ENCODE measurements around the gene HHAT.

Gene HHAT

GRCh38 chr1:210620867-210621488 lies 292.3 kb downstream of the HHAT start:
- Histone ChIP-seq H3K9me2 (replicated peaks; ENCODE audit: insufficient read depth, low read length) (no peaks in the 10 kb centered on the region), H3K9ac (ENCODE audit: low read length) (no peak overlapping the region), H3K36me3 (replicated peaks; ENCODE audit: insufficient read depth, low read length) (no peaks in the 10 kb centered on the region), H3K9me3 (replicated peaks; ENCODE audit: insufficient read depth, low read length) (no peaks in the 10 kb centered on the region), H2AFZ (ENCODE audit: low read length) (no peak overlapping the region), H3F3A (ENCODE audit: insufficient read depth, low read length) (no peaks in the 10 kb centered on the region), H3K4me3 (ENCODE audit: low read length) (no peak overlapping the region), H4K20me1 (ENCODE audit: insufficient read depth, low read length) (no peaks in the 10 kb centered on the region), H3K4me1 (ENCODE audit: low read length) (no peaks in the 10 kb centered on the region), H3K27me3 (replicated peaks; ENCODE audit: insufficient read depth, low read length) (no peaks in the 10 kb centered on the region), H3K27ac (ENCODE audit: low read length) (no peak overlapping the region), H3K4me2 (ENCODE audit: low read depth, low read length) (no peak overlapping the region), H3K79me2 (ENCODE audit: low read length) (no peaks in the 10 kb centered on the region)
- no peak for DNase-seq
- TF ChIP-seq CTCF (IDR thresholded peaks at IDR 0.05; ENCODE audit: low read length) (no peak), EZH2phosphoT487 (IDR thresholded peaks at IDR 0.05; ENCODE audit: low read length) (no peak), EZH2 (optimal IDR thresholded peaks at IDR 0.05; ENCODE audit: low read depth, low read length) (no peak)

GRCh38 chr1:210621712-210622111 lies 293.0 kb downstream of the HHAT start:
- Histone ChIP-seq H3K79me2 (ENCODE audit: low read length) (no peaks in the 10 kb centered on the region), H3K36me3 (replicated peaks; ENCODE audit: insufficient read depth, low read length) (no peaks in the 10 kb centered on the region), H3K9me2 (replicated peaks; ENCODE audit: insufficient read depth, low read length) (no peaks in the 10 kb centered on the region), H3K9me3 (replicated peaks; ENCODE audit: insufficient read depth, low read length) (no peaks in the 10 kb centered on the region), H3K4me1 (ENCODE audit: low read length) (no peaks in the 10 kb centered on the region), H3K27me3 (replicated peaks; ENCODE audit: insufficient read depth, low read length) (no peaks in the 10 kb centered on the region), H3F3A (ENCODE audit: insufficient read depth, low read length) (no peaks in the 10 kb centered on the region), H4K20me1 (ENCODE audit: insufficient read depth, low read length) (no peaks in the 10 kb centered on the region), H3K4me2 (ENCODE audit: low read depth, low read length) (no peak overlapping the region), H3K27ac (ENCODE audit: low read length) (no peak overlapping the region), H2AFZ (ENCODE audit: low read length) (no peak overlapping the region), H3K9ac (ENCODE audit: low read length) (no peak overlapping the region), H3K4me3 (ENCODE audit: low read length) (no peak overlapping the region)
- no peak for DNase-seq
- no peak for TF ChIP-seq EZH2 (optimal IDR thresholded peaks at IDR 0.05; ENCODE audit: low read depth, low read length)

- no peaks in the 10 kb centered on the region for H3K36me3 ChIP-seq (replicated peaks; ENCODE audit: insufficient read depth, low read length)
- H2AFZ ChIP-seq (ENCODE audit: low read length) = no peak overlapping the region
- no peaks in the 10 kb centered on the region for H4K20me1 ChIP-seq (ENCODE audit: insufficient read depth, low read length)
- H3K27me3 ChIP-seq (replicated peaks; ENCODE audit: insufficient read depth, low read length) = no peaks in the 10 kb centered on the region
- no peaks in the 10 kb centered on the region for H3F3A ChIP-seq (ENCODE audit: insufficient read depth, low read length)
- no peak for DNase-seq
- no peak overlapping the region for H3K4me2 ChIP-seq (ENCODE audit: low read depth, low read length)
- H3K79me2 ChIP-seq (ENCODE audit: low read length) = no peaks in the 10 kb centered on the region
- H3K4me3 ChIP-seq (ENCODE audit: low read length) = no peak overlapping the region
- H3K9ac ChIP-seq (ENCODE audit: low read length) = no peak overlapping the region
- H3K4me1 ChIP-seq (ENCODE audit: low read length) = no peaks in the 10 kb centered on the region
- no peak overlapping the region for H3K27ac ChIP-seq (ENCODE audit: low read length)
- H3K9me3 ChIP-seq (replicated peaks; ENCODE audit: insufficient read depth, low read length) = no peaks in the 10 kb centered on the region
- TF ChIP-seq CTCF (IDR thresholded peaks at IDR 0.05; ENCODE audit: low read length) (no peak), EZH2phosphoT487 (IDR thresholded peaks at IDR 0.05; ENCODE audit: low read length) (no peak), EZH2 (optimal IDR thresholded peaks at IDR 0.05; ENCODE audit: low read depth, low read length) (no peak)
- no peaks in the 10 kb centered on the region for H3K9me2 ChIP-seq (replicated peaks; ENCODE audit: insufficient read depth, low read length)
These were observed 296.0 kb downstream of the HHAT start for GRCh38 chr1:210624722-210625121.

GRCh38 chr1:210625715-210626114 lies 297.0 kb downstream of the HHAT start:
- TF ChIP-seq EZH2phosphoT487 (IDR thresholded peaks at IDR 0.05; ENCODE audit: low read length) = no peak
- TF ChIP-seq EZH2 (optimal IDR thresholded peaks at IDR 0.05; ENCODE audit: low read depth, low read length) = no peak
- TF ChIP-seq CTCF (IDR thresholded peaks at IDR 0.05; ENCODE audit: low read length) = no peak
- Histone ChIP-seq H3K79me2 (ENCODE audit: low read length) (no peaks in the 10 kb centered on the region), H3K4me2 (ENCODE audit: low read depth, low read length) (no peak overlapping the region), H3F3A (ENCODE audit: insufficient read depth, low read length) (no peaks in the 10 kb centered on the region), H4K20me1 (ENCODE audit: insufficient read depth, low read length) (no peaks in the 10 kb centered on the region), H3K4me3 (ENCODE audit: low read length) (no peak overlapping the region), H3K9ac (ENCODE audit: low read length) (no peak overlapping the region), H3K9me2 (replicated peaks; ENCODE audit: insufficient read depth, low read length) (no peaks in the 10 kb centered on the region), H3K27me3 (replicated peaks; ENCODE audit: insufficient read depth, low read length) (no peaks in the 10 kb centered on the region), H3K9me3 (replicated peaks; ENCODE audit: insufficient read depth, low read length) (no peaks in the 10 kb centered on the region), H2AFZ (ENCODE audit: low read length) (no peak overlapping the region), H3K27ac (ENCODE audit: low read length) (no peak overlapping the region), H3K4me1 (ENCODE audit: low read length) (no peaks in the 10 kb centered on the region), H3K36me3 (replicated peaks; ENCODE audit: insufficient read depth, low read length) (no peaks in the 10 kb centered on the region)
- DNase-seq = no peak

Measured in MM.1S (cell line).